Smooth muscle cell (in vitro differentiated cells): Measurements from ENCODE around the gene IGF2. TPM values are rescaled to one million over a fixed set of nuclear protein-coding genes. Genes with fewer than 3 reads are reported as not detected.

Experiments used
- DNase-seq: peaks from one replicate; lab custom pipeline; 2025; ENCODE audit not compliant: unreplicated experiment; lab: John Stamatoyannopoulos, UW
- H2AFZ ChIP-seq: fragments of 200-600 bp; sonication (generic); 2 replicates; pipeline ENCODE4 v1.6.0; 2016; ENCODE audit warnings: antibody characterized with exemption, low read depth, mild to moderate bottlenecking
- H3F3A ChIP-seq: fragments of 200-600 bp; sonication (generic); 2 replicates; pipeline ENCODE4 v1.6.0; 2017; ENCODE audit warnings: antibody characterized with exemption, low read depth
- H3K27ac ChIP-seq: fragments of 200-600 bp; sonication (generic); 2 replicates; pipeline ENCODE4 v1.5.1; 2016; ENCODE audit warnings: low read depth, mild to moderate bottlenecking
- H3K27me3 ChIP-seq: fragments of 200-600 bp; sonication (generic); 2 replicates; pipeline ENCODE4 v1.6.1; 2016; ENCODE audit warnings: low read depth, mild to moderate bottlenecking
- H3K36me3 ChIP-seq: fragments of 200-600 bp; sonication (generic); 2 replicates; pipeline ENCODE4 v1.5.1; 2016; ENCODE audit warnings: low read depth
- H3K4me1 ChIP-seq: fragments of 200-600 bp; sonication (generic); 2 replicates; pipeline ENCODE4 v1.5.1; 2016; ENCODE audit warnings: low read depth
- H3K4me2 ChIP-seq: fragments of 200-600 bp; sonication (generic); 2 replicates; pipeline ENCODE4 v1.6.0; 2016; ENCODE audit warnings: mild to moderate bottlenecking
- H3K4me3 ChIP-seq: fragments of 200-600 bp; sonication (generic); 2 replicates; pipeline ENCODE4 v1.5.1; 2016; ENCODE audit warnings: mild to moderate bottlenecking
- H3K79me2 ChIP-seq: fragments of 200-600 bp; sonication (generic); 2 replicates; pipeline ENCODE4 v1.6.0; 2016; ENCODE audit warnings: low read depth, mild to moderate bottlenecking
- H3K9ac ChIP-seq: fragments of 200-600 bp; sonication (generic); 2 replicates; pipeline ENCODE4 v1.6.0; 2016; ENCODE audit warnings: low read depth
- H3K9me3 ChIP-seq: fragments of 200-600 bp; sonication (generic); replicated peaks from 2 replicates; pipeline ENCODE4 v1.5.1; 2016; ENCODE audit warnings: low read depth
- H4K20me1 ChIP-seq: fragments of 200-600 bp; sonication (generic); 2 replicates; pipeline ENCODE4 v1.6.0; 2016; ENCODE audit warnings: low read depth
- WGBS: methylation state at CpG from one replicate; pipeline ENCODE4 v1.1.7; 2016; ENCODE audit warnings: low lambda C conversion rate; 5-methylcytosine and 5-hydroxymethylcytosine counted together
- polyA plus RNA-seq: library from polyadenylated mRNA; unstranded; fragments of >200 nt; fragmentation: Nextera tagmentation; extraction: Ambion mirVana; gene quantifications from 2 replicates; pipeline ENCODE4 v1.2.1, GENCODE V29; 2016
- total RNA-seq: library from RNA; depleted of rRNA; stranded (reverse); fragments of >200 nt; gene quantifications from 2 replicates; pipeline ENCODE4 v1.2.3, GENCODE V29; 2014
- TF ChIP-seq, protein P1 (sequence below): fragments of 200-600 bp; sonication (generic); IDR thresholded peaks from 2 replicates; pipeline ENCODE4 v1.5.1; 2017; ENCODE audit warnings: borderline replicate concordance, mild to moderate bottlenecking, antibody characterized with exemption; ENCODE audit not compliant: insufficient read depth, poor library complexity, severe bottlenecking

Gene IGF2
- total and polyA plus RNA-seq, 2 experiments from 2014 or later: 2,086 to 3,877 TPM

DNA sequence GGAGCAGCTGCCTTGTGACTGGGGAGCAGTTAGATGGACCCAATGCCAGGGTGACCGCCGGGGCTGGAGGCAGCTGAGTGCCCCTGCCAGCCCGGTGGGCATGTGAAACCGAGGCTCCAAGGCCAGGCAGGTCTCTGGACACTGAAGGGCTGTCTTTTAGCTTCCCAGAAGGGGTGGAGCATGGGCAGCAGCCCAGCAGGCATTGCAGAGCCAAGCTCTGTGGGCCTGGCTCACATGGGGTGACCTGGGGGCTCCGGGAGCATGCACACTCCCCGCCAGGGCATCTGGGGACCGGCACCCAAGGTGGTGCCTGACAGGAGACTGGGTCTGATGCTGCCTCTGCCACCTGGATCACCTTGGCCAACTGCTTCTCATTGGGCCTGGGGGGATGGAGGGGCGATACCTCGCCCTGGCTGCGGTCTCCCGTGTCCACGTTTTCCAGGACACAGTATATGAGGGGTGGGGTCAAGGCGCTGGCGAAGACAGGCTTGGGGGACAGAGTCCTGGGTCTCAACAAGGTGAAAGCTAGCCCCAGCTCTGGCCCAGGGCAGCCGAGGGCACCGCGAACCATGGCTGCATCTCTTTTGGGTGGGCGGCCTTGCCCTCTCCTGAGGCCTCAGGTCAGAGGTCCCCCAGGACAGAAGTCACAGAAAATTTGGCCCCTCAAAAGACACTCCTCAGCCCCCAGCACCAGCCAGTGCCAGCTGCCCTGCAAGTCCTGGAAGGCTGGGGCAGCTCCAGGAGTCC is 18.3 kb upstream of the IGF2 start:
- Histone ChIP-seq H3K36me3 (no peaks in the 10 kb centered on the region), H3K4me1 (no peaks in the 10 kb centered on the region), H3K27ac (no peak overlapping the region), H3K79me2 (no peaks in the 10 kb centered on the region), H3K4me2 (no peak overlapping the region), H3F3A (no peaks in the 10 kb centered on the region), H3K9me3 (no peaks in the 10 kb centered on the region), H4K20me1 (no peaks in the 10 kb centered on the region), H3K27me3 (no peaks in the 10 kb centered on the region), H3K4me3 (no peak overlapping the region), H3K9ac (no peak overlapping the region), H2AFZ (no peak overlapping the region)
- no peak for DNase-seq
- WGBS: 84% methylated on average over 18 of the region's 18 CpGs
- TF ChIP-seq, protein P1, sequence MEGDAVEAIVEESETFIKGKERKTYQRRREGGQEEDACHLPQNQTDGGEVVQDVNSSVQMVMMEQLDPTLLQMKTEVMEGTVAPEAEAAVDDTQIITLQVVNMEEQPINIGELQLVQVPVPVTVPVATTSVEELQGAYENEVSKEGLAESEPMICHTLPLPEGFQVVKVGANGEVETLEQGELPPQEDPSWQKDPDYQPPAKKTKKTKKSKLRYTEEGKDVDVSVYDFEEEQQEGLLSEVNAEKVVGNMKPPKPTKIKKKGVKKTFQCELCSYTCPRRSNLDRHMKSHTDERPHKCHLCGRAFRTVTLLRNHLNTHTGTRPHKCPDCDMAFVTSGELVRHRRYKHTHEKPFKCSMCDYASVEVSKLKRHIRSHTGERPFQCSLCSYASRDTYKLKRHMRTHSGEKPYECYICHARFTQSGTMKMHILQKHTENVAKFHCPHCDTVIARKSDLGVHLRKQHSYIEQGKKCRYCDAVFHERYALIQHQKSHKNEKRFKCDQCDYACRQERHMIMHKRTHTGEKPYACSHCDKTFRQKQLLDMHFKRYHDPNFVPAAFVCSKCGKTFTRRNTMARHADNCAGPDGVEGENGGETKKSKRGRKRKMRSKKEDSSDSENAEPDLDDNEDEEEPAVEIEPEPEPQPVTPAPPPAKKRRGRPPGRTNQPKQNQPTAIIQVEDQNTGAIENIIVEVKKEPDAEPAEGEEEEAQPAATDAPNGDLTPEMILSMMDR: no peak

DNA sequence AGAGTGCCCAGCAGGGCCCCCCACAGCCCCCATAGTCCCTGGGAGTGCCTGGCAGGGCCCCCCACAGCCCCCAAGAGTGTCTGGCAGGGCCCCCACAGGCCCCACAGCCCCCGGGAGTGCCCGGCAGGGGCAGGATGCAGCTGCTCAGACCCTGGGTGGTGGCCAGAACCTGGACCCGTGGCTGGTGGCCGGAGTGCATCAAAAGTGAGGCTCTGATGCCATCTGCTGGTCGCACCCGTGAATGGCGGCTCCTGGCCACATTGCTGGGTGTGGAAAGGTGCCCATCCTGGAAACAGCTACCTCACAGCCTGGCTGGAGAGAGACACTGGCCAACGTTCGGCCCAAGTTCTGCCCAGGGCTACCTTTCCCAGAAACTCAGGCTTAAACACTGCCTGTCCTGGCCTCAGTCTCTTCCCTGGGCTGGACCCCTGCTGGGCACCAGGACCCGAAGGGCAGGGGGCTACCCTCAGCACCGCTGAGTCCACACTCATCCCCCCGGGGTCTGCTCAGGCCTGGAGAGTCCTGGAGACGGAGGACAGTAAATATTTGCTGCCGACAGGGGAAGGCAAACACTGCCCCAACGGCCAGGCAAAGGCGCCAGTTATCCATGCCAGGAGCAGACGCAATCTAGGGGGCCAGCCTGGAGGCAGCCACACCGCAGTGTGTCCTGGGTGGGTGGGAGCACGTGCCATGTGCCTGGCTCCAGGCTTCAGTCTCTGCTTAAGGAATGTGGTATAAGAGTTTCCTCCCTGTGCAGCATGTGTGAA is 17.4 kb upstream of the IGF2 start:
- 45% methylated on average over 19 of the region's 19 CpGs for WGBS
- H3K4me1 ChIP-seq: peaks cover under 1% of the 10 kb centered on the region
- no peaks in the 10 kb centered on the region for H3K36me3 ChIP-seq
- no peaks in the 10 kb centered on the region for H3K27me3 ChIP-seq
- no peak overlapping the region for H3K4me3 ChIP-seq
- no peak overlapping the region for H3K4me2 ChIP-seq
- H3K9ac ChIP-seq: no peak overlapping the region
- H2AFZ ChIP-seq: no peak overlapping the region
- H3K79me2 ChIP-seq: no peaks in the 10 kb centered on the region
- no peak overlapping the region for H3K27ac ChIP-seq
- TF ChIP-seq, protein P1: peak; percentile 76
- no peaks in the 10 kb centered on the region for H3F3A ChIP-seq
- no peaks in the 10 kb centered on the region for H3K9me3 ChIP-seq
- peak; percentile 46 for DNase-seq
- H4K20me1 ChIP-seq: no peaks in the 10 kb centered on the region

DNA sequence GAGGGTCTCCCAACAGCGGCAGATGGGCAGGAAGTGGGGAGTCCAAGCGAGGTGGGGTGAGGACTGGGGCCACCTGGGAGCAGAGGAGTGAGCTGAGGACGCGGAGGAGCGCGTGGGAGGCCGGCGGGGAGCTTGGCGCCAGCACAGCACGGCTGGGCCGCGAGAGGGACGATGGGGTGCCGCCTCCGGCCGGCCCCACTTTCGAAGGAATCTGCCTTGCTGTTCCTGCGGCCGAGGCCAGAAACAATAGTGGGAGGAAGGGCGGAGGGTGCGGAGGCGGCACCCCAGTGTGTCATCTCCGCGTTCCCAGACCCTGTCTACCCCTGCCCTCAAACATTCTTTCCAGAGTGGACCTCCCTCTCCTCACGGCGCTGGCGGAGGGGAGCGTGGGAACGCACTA is 16.3 kb upstream of the IGF2 start:
- no peak overlapping the region for H3K4me3 ChIP-seq

More for the DNA sequence above, 16.3 kb upstream of the IGF2 start:
- no peaks in the 10 kb centered on the region for H3K27me3 ChIP-seq
- TF ChIP-seq, protein P1: no peak
- no peaks in the 10 kb centered on the region for H4K20me1 ChIP-seq
- H3K9me3 ChIP-seq: no peaks in the 10 kb centered on the region
- no peak overlapping the region for H2AFZ ChIP-seq
- WGBS: 88% methylated on average over 17 of the region's 29 CpGs
- no peak overlapping the region for H3K27ac ChIP-seq
- H3K4me2 ChIP-seq: no peak overlapping the region
- H3K4me1 ChIP-seq: peaks cover 11% of the 10 kb centered on the region
- H3K36me3 ChIP-seq: no peaks in the 10 kb centered on the region
- H3K9ac ChIP-seq: no peak overlapping the region
- H3K79me2 ChIP-seq: no peaks in the 10 kb centered on the region
- no peaks in the 10 kb centered on the region for H3F3A ChIP-seq
- DNase-seq: no peak
